Activated T-cell treated with anti-CD3 and anti-CD28 coated beads, Interleukin-2, amount 50 U/mL, for 48 hours (primary cell): Measurements from ENCODE around the gene CAMK1D.

Source experiments
- DNase-seq, 2 experiments: peaks; one replicate each; pipeline ENCODE4 v3.0.0-alpha.2; 2020

Gene CAMK1D

DNA sequence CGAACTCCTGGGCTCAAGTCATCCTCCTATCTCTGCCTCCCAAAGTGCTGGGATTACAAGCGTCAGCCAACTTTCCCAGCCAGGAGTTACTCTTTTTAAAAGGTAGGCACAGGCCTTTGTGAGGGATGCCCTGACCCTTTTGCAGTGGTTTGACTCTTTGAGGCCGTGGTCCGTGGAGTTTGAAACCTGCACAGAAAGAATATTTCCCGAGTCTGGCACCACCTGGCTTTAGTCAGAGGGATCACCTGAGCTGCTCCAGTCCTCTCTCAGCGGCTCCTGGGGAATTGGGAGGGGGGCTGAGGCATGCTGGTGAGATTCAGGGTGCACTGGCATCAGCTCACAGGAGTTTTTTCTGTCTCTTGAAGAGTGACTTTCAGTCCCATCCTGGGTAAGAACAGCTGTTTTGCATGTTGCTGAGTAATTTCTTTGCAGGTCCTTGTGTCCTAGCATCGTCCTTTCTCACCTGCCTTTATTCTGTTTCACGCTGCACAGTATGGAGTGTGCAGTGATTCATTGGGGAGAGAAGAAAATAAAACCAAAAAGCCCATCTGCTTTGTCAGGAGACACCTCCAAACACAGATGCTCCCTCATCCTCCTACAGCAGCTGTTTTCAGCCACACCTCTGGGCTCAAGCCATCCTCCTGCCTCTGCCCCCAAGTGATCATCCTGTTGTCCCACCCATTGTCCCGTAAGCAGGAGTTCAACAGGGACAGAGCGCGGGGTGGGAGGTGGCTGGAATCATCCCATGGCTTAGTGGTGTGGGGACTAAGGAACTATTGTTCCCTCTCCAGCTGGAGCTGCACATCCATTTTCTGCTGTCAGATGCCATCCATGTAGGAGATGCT, 284.7 kb downstream of the CAMK1D start:
- no peak for DNase-seq

DNA sequence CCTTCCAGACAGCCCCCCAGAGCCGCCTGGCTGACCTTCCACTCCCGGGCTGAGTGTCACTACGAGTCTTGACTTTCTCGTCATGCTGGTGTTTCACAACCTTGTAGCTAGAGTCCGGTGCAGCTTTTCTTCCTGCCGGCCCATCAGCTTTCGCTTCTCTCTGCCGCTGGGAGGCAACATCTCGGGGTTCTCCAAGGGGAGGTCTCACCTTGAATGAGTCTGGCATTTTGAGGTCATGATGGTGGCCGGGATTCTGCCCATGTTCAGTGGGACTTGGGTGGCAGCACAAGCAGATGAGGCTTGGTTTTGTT, 285.2 kb downstream of the CAMK1D start:
- no peak for DNase-seq

DNA sequence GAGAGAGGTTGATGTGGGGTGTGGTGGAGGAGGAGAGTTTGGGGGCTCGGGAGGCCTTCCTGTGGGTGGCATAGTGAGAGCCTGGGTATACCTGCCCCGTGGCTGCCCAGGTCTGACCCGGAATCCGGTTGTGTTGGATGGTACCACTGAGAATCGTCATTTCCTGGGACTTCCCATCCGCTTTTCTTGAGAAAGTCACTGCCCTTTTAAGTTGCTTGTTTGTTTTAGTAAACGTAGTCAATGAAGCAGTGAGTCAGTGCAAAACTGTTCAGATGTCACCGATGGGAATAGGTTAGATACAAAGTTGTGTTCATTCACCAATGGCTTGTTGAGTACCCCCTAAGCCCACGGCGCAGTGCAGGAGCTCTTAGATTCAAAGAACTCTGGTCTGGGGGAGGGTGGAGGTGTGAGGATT, 285.8 kb downstream of the CAMK1D start:
- peak; percentile 47 to 56 for DNase-seq

DNA sequence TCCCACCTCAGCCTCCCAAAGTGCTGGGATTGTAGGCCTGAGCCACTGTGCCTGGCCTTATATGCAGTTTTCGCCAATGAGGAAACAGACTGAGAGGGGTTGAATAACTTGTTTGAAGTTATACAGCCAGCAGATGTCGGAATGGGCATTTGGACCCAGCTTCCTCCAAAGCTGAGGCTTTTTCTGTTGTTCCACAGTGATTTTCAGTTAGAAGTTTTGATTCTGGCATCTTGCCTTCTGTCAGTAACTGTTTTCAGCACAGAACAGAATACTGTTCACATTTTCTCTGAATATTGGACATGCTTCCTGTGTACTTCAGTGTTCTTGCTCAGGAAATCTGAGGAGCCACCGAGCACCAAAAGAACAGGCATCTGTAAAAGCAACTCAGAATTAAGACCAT, 287.2 kb downstream of the CAMK1D start:
- DNase-seq: no peak

DNA sequence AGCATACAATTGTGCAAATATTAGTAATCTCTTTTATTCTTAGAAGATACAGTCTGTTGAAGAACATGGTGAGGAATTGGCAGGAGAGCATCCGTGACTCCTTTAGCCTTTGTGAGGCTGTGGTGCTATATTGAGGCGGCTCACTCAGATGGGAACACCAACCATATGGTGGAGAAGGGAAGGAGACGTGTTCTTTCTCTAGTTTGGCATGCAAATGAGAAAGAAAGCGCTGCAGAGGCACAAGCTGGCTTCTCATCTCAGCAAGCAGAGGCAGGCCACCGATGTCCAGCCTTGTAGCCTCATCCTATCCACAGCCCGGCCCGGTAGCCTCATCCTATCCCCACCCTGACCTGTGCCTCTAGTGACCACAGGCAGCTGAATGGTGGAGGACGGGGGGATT, 288.3 kb downstream of the CAMK1D start:
- DNase-seq: no peak

DNA sequence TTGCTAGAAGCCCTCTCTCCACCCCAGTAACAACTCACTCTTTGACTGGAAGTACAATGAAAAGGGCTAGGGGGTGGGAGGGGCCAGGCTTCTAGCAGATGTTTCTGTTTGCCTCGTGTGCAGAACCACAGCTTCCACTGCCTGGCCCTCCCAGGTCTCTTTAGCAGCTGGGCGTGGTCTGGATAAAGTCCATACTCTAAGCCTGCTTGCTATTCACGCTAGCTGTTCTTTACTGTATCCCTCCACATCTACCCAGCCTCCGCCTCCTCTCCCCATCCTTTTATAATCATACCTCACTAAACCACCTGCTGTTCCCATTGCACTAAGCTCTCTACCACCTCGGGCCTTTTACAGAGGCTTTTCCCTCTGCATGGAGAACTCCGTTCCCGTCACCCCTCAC, 288.8 kb downstream of the CAMK1D start:
- no peak for DNase-seq

DNA sequence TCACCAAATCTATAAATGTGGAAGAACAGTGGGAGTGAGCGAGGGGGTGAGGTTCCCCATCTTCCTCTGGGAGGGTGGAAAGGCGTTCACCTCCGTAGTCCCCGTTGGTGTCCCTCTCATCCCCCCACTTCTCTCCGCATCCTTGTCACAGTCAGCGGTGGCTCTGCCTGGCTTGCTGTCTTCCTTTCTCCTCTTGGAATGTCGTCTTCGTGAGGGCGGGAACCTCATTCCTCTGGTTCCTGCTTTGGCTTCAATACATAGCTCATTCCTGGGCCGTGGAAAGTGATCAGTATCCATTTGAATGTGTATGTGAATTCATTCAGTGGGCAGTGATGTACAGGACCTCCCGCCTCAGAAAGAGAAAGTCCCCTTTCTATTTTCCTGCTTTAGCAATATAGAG, 289.4 kb downstream of the CAMK1D start:
- no peak for DNase-seq

DNA sequence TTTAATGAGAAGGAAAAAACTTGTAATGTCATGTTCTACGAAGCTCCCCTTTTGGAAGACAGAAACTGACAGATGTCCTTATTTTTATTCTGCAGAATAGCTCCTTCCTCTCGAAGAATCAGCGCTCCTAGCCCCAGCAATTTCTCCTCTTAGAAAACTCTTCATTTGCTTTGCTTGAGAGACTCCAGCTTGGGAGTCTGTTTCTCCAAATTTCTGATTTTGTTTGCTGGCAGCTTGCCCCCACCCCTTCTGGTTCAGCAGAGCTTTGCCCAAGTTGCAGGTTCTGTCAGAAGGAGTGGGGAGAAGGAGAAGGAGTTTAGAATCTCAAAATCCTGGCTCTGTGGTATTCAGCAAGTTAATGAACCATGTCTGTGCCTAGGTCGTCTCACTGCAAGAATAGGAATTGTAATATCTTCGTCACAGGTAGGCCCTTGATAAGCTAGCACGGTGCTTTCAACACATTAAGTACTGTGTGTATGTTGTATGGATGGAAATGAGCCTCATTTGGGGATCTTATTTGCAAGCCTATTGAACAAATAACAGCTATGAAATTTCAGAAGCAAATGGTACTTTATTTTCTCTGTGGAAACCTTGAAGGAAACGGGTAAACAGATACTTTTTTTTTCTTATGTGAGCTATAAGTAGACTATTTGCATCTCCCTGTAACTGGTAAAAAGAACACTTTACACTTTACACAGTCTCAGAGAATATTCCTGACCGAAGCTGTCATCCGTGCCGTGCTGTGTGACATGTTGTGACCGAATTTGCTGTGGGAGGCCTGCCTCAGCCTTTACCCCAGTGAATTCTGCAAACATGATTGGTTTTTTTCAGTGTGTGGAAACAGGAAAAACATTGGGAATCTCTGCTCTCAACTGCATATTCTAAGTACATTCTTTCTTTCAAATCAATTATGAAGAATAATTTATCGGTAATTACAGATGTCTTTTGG, 290.9 kb downstream of the CAMK1D start:
- no peak for DNase-seq

DNA sequence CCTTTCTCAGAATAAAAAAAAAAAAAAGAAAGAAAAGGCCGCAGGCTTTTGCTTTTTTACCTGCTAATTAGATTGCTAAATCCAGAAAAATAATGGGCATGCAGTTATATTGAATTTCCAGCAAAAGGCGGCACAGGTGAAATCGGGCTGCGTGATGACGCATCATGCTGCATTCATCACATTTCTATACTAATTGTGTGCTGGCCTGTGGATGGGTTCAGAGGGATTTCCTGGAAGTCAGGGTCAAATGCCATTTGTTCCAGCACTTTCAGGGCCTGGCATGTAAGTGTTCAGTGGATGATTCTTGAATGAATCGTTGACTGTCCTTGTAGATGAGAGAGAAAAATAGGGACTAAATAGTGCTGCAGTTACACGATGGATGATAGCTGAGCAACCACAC, 292.7 kb downstream of the CAMK1D start:
- no peak for DNase-seq

DNA sequence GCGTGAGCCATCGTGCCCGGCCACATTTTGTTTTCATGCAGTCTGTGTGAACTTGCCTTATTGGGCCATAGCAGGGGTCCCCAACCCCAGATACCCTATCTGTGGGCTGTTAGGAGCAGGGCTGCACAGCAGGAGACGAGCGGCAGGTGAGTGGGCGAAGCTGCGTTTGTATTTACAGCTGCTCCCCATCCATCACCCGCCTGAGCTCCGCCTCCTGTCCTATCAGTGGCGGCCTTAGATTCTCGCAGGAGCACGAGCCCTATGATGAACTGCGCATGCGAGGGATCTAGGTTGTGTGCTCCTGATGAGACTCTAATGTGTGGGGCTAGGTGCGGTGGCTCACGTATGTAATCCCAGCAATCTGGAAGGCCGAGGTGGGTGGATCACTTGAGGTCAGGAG, 293.9 kb downstream of the CAMK1D start:
- no peak for DNase-seq

DNA sequence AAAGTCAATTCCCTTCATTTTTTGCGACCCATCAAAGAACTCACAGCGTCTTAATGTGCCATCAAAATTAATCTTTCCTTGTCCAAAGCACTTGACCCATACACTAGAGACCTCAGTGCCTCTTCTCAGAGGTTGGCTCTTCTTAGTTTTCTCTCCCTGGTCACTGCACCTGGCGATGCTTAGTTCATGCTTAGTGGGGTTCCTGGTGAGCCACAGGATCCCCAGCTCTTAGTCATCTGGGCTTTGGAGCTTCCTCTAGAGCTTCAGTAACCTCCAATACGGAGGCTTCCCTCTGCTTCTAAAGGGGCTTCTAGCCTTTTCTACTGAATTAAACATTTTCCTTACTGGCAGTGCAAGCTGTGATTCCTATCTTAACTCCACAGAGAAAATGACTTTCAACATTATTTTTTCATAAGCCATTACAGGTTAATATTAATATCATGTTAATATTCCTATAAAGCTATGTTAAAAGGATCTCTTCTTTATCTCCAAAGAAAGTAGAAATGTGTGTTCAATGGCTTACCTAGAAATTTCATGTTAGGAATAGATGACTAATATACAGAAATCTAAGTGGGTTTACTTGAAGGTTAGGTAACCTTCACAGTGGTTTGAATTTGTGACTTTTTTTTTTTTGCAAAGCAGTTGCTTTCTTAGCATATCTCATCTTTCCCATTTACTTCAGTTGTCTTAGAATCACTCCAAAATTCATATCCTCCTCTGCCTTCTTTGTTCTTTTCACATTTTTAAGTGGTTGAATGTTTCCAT, 295.2 kb downstream of the CAMK1D start:
- peak in 1 of 2 experiments; percentile 35 for DNase-seq

DNA sequence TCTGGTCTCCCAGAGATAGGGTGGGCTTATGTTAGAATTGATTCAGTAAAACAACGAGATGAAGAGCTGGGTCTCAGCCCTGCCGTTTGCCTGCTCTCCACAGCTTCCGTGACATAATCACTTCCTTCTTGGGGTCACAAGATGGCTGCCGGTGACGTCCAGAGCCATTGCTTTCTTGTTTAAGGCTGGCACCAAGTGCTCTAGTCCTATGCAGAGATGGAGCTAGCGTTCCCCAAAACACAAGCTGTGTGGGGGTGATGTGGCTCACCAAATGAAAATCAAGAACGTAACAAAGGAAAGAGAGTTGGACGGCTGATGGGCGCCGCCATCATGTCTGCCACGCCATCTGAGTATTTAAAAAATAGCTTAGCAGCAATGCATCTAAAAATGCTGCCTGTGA, 296.1 kb downstream of the CAMK1D start:
- DNase-seq: no peak

DNA sequence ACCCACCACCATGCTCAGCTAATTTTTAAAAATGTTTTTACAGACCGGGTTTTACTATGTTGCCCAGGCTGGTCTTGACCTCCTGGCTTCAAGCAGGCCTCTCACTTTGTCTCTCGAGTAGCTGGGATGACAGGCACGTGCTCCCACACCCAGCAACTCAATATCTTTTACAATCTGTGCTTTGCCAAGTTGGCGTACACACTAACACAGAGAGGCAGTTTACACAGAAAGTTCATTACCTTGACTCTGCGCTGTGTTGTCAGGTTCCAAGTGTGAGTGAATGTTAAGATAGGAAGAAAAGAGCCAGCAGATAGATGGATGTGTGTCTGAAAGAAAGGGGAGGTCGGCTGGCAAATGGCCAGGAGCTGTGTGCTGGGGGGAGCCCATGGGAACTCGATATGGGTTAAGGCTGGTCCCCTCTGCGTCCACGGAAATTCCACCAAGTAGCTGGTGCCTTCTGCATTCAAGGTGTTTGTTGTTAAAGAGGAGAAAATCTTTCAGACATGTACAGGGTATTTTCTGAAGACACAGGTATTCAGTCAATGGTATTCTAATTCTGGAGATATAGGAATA, 299.8 kb downstream of the CAMK1D start:
- no peak for DNase-seq

DNA sequence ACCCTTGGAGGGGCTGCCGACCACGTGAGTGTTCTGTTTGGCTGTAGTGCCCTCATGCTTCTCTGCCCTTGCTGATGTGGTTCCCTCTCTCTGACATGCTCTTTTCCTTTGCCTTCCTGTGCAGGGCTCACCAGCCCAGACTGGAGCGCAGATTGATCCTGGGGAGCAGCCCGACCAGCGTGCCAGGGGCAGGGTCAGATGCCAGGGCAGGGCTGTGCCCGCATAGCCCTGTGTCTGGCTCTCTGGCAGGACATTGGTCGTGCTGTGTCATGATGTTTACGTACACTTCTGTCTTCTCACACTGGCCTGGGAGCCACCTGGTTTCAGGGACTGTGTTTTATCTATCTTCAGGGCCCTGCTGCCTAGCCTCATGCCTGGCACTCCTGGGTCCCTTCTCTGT, 300.8 kb downstream of the CAMK1D start:
- no peak for DNase-seq

DNA sequence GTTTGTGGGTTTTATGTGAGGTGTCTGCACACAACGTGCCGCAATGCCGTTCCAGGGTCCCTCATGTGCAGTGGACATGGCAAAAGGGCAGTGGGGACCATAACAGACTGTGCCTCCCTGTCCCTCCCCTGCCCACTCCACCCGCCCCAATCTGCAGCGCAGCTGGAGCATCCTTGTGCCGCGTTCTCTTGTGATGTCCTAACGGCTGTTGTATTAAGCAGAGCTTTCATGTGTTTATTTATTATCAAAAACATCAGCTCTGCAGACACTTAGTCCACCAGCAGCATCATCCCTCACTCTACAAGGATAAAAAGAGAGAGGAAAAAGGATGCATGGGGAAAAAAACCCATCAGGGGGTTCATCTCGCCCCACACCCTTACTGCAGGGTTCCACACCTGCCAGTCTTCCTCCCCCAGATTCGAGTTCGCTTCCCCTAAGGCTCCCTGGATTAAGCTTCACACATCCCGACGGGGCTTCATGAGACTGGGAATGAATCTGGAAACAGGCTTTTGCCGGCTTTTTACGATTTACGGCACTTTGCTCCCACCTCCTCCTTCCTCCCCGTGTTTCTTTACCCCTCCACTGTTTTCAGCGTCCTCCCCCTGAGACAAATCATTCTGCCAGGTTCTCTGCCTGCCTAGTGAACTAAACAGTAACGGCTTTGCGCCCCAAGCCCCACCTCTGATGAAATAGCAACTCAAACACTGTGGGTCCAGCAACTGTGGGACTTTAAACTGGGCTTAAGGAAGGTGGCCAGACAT, 301.4 kb downstream of the CAMK1D start:
- no peak for DNase-seq

DNA sequence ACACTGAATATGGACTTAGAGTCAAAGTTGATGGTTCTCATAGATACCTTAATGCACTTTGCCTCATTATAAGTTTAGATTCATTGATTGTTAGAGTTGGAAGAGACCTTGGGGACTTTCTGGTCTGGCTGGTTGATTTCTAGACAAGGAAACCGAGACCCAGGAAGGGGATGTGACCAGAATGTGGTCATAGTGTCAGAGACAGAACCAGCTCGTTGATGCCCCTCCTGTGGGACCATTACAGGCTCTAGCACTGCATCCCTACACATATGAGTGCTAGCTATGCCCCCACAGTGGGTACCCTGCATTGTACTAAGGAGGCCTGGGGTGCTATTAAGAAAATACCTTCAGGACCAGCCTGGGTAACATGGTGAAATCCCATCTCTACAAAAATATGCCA, 306.6 kb downstream of the CAMK1D start:
- no peak for DNase-seq

DNA sequence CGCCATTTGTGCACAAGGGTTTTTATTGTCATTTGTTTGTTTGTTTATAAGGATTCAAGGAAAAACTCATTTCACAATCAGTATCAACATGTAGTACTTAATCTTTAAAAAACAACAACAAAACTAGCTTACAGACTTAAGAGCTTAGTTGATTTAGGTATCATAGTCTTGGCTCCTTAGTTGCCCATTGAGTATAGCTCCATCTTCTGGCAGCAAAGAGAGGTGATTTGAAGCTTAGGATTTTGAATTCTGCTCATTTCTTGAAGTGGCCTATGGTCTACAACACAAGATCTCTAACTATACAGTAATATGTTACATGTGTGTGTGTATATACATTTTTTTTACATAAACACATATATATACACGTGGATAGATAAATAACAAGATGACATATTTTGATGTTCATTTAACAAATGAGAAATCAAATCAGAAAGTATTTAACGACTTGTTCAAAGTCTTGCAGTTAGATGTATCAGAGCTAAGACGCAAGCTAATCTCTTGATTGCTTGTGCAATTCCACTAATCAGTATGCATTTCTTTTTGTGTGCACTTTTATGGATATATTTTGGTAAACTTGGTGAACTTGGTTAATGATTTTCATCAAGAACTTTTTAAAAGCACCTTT, 307.3 kb downstream of the CAMK1D start:
- no peak for DNase-seq

DNA sequence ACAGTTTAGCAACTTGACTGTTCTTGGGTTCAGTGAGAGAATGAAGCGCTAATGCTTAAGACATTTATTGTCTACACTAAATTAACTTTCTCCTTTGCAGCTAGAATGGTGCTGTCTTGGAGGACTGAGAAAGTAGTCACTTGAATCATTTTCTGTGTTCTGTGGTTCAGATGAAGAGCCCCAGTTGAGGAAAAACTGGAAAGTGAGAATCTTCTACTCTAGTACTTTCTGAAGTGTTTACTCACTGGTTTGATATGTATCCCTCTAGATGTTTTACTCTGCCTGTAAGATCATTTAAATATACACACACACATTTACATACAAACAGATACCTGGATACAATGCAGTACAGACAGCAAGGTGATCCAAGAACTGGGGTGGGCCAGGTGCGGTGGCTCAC, 308.1 kb downstream of the CAMK1D start:
- no peak for DNase-seq

DNA sequence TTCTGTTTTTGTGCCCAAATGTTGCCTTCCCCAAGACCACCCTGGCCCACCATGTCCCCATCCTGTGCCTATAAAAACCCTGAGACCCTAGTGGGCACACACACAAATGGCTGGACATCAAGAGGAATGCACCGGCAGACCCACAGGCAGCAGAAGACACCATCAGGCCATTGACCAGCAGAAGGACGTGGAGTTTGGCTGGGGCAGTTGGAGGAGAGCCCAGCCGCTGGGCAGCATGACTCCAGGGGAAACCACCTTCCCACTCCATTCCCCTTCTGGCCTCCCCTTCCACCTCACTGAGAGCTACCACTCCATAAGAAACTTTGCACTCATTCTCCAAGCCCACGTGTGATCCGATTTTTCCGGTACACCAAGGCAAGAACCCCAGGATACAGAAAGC, 309.2 kb downstream of the CAMK1D start:
- DNase-seq: no peak

DNA sequence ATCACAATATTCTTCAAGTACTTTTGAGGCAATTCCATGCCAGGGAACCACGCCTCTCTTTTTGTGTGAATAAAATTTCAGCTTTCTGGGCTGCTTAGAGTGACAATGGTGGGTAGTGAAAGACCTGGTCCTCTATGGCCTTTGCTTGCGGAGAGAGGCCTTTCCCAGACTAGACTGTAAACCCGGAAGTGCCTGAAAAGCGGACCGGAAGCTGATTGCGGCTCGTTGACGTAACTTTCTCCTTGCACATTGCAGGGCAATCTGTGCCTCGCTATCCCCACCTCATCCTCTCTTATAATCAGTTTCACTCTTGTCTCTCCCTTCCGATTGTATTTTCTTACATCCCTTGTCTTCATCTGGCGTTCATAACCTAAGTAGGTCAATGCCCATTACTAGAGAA, 310.4 kb downstream of the CAMK1D start:
- no peak for DNase-seq

DNA sequence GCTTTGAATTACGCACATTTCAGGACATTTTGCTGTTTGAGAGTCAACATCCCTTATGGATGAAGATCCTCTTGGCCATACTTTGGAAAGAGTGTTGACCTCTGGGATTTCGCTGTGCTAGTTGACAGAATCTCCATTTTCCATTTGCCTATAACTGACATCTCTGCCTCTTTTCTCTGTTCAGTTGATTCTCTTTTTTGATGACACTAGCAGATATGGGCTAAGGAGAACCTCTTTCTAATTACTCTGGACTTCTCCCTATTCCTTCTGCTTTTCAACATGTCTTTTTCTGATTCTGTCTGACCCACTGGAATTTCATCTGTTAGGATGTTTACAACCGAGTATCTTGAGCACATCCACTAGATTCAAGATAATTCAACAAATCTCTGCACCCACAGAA, 311.5 kb downstream of the CAMK1D start:
- DNase-seq: no peak

DNA sequence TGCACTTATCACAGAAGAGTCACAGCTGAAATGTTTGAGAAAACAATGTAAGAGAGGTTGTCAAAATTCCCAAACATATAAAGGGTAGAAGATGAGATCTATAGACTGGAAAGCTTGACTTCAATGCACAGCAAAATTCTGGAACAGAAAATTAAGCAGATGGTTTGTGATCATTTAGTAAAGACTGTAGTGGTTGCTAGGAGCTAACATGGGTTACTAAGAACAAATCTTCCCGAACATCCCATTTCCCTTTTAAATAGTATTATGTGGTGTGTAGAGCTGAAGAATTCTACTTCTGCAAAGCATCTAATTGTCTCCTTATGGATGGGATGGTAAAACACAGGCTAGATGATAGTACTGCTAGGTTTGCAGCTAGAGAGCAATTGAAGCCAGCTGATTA, 312.3 kb downstream of the CAMK1D start:
- no peak for DNase-seq
